Tibial nerve (tissue), 4 donors: ENCODE data around the gene IQUB.

Source experiments
- CTCF ChIP-seq, 5 experiments: fragments of 200-600 bp in 3 of 5; fragments of 450-650 bp in 2 of 5; sonication (generic) in 3 of 5; IDR thresholded peaks; one replicate each; pipeline ENCODE4 v1.5.1; 2016 to 2019; ENCODE audit warnings: antibody characterized with exemption in 5 of 5, mild to moderate bottlenecking in 3 of 5, moderate library complexity in 2 of 5
- EP300 ChIP-seq, 2 donors: sonication (generic); formaldehyde crosslinking; IDR thresholded peaks; one replicate each; pipeline ENCODE4 v1.6.1; 2017; ENCODE audit warnings: antibody characterized with exemption in 2 of 2, mild to moderate bottlenecking in 1 of 2
- POLR2A ChIP-seq, 2 donors: fragments of 450-650 bp; IDR thresholded peaks; one replicate each; pipeline ENCODE4 v1.6.1; 2017; ENCODE audit warnings: antibody characterized with exemption in 2 of 2, mild to moderate bottlenecking in 2 of 2, moderate library complexity in 2 of 2

- TF ChIP-seq CTCF (IDR thresholded peaks at IDR 0.05) (no peak), POLR2A (IDR thresholded peaks at IDR 0.05) (no peak), EP300 (IDR thresholded peaks at IDR 0.05) (no peak)
These were observed 49.4 kb upstream of the IQUB start for GRCh38 chr7:123583821-123584220.
